Kidney epithelial cell (primary cell): ENCODE data around the gene NRG3. TPM values are rescaled to one million over a fixed set of nuclear protein-coding genes. Genes with fewer than 3 reads are reported as not detected.

Experiments
- DNase-seq: peaks from one replicate; pipeline ENCODE4 v3.0.0-alpha.2; 2010; ENCODE audit warnings: low read depth
- H3K27me3 ChIP-seq: 2 replicates; pipeline ENCODE4 v1.6.0; 2011; ENCODE audit warnings: low read length; ENCODE audit not compliant: control insufficient read depth, insufficient read depth
- H3K36me3 ChIP-seq: 2 replicates; pipeline ENCODE4 v1.5.1; 2011; ENCODE audit warnings: low read length; ENCODE audit not compliant: control insufficient read depth, insufficient read depth
- H3K4me3 ChIP-seq: 2 replicates; pipeline ENCODE4 v1.5.1; 2011; ENCODE audit warnings: low read depth, mild to moderate bottlenecking, control low read depth, low read length
- CTCF ChIP-seq: IDR thresholded peaks from 2 replicates; pipeline ENCODE4 v1.5.1; 2011; ENCODE audit warnings: mild to moderate bottlenecking, moderate library complexity, low read length, control low read depth, inconsistent platforms; ENCODE audit not compliant: insufficient read depth, poor library complexity, severe bottlenecking
- total RNA-seq: library from RNA; depleted of rRNA; stranded (reverse); fragments of >200 nt; gene quantifications from 2 replicates; pipeline ENCODE4 v1.2.3, GENCODE V29; 2015

NRG3 gene
- total RNA-seq, 1 donor from 2014 or later: 10.2 TPM

GRCh38 chr10:82092111-82092510 is 217.1 kb downstream of the NRG3 start:
- no peak for DNase-seq
- no peaks in the 10 kb centered on the region for H3K27me3 ChIP-seq
- no peaks in the 10 kb centered on the region for H3K36me3 ChIP-seq
- H3K4me3 ChIP-seq: no peak overlapping the region
- no peak for TF ChIP-seq CTCF

- TF ChIP-seq CTCF: no peak
- no peak for DNase-seq
- Histone ChIP-seq H3K27me3 (no peaks in the 10 kb centered on the region), H3K4me3 (no peak overlapping the region), H3K36me3 (no peaks in the 10 kb centered on the region)
Observed at GRCh38 chr10:82124713-82125112, 249.7 kb downstream of the NRG3 start.

- no peaks in the 10 kb centered on the region for H3K36me3 ChIP-seq
- TF ChIP-seq CTCF: no peak
- no peak for DNase-seq
- H3K27me3 ChIP-seq: no peaks in the 10 kb centered on the region
- no peak overlapping the region for H3K4me3 ChIP-seq
Observed at GRCh38 chr10:82128527-82128926, 253.5 kb downstream of the NRG3 start.

- no peak for DNase-seq
- Histone ChIP-seq H3K36me3 (no peaks in the 10 kb centered on the region), H3K4me3 (no peak overlapping the region), H3K27me3 (no peaks in the 10 kb centered on the region)
- no peak for TF ChIP-seq CTCF
Observed at GRCh38 chr10:82136103-82136502, 261.1 kb downstream of the NRG3 start.

GRCh38 chr10:82144153-82144552 is 269.2 kb downstream of the NRG3 start:
- TF ChIP-seq CTCF: no peak
- no peak for DNase-seq
- Histone ChIP-seq H3K27me3 (no peaks in the 10 kb centered on the region), H3K4me3 (no peak overlapping the region), H3K36me3 (no peaks in the 10 kb centered on the region)

DNA sequence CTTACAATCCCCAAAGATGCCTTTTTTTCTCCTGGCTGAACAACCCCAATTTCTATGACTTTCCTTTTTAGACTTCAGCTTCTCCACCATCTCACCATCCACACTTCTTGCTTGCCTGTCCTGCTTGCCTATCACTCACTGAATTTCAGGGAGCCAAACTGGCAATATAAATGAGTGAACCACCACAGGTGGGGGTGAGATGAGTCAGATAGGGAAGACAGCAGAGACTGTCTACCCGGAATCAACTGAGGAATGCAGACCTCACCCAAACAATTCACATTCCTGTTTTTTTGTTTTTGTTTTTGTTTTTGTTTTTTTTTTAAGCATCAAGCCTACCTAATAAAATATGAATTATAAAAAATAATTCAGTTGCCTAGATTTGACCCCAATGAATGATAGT is 273.8 kb downstream of the NRG3 start:
- no peak for DNase-seq
- no peaks in the 10 kb centered on the region for H3K27me3 ChIP-seq
- no peak overlapping the region for H3K4me3 ChIP-seq
- no peaks in the 10 kb centered on the region for H3K36me3 ChIP-seq
- TF ChIP-seq CTCF: no peak
